Neural cell (in vitro differentiated cells): ENCODE measurements around the gene KRTAP10-9. TPM values are rescaled to one million over a fixed set of nuclear protein-coding genes. Genes with fewer than 3 reads are reported as not detected.
"Not testable (repeated sequence)": the region's sequence is repeated elsewhere in the genome, so short reads cannot be mapped to it uniquely, and the experiment has no call there.

Experiments used
- H2AFZ ChIP-seq: fragments of 200-600, 300-800 bp; sonication (generic), shearing (Covaris generic); 2 replicates; pipeline ENCODE4 v1.6.0; 2014; ENCODE audit warnings: low read depth, mild to moderate bottlenecking, antibody characterized with exemption, low read length, moderate library complexity
- H3F3A ChIP-seq: fragments of 200-600 bp; shearing (Covaris generic); 2 replicates; pipeline ENCODE4 v1.6.1; 2016; ENCODE audit warnings: mild to moderate bottlenecking, moderate library complexity, mixed read lengths, antibody characterized with exemption, low read length; ENCODE audit not compliant: insufficient read depth, poor library complexity, severe bottlenecking
- H3K27ac ChIP-seq: fragments of 200-600, 300-800 bp; sonication (generic), shearing (Covaris generic); 2 replicates; pipeline ENCODE4 v1.5.1; 2014; ENCODE audit warnings: mild to moderate bottlenecking, low read length, moderate library complexity
- H3K27me3 ChIP-seq: fragments of 300-800, 200-600 bp; sonication (generic), shearing (Covaris generic); 2 replicates; pipeline ENCODE4 v1.6.0; 2014; ENCODE audit warnings: mild to moderate bottlenecking, low read depth, low read length, moderate library complexity; ENCODE audit not compliant: insufficient read depth
- H3K36me3 ChIP-seq: fragments of 300-800, 200-600 bp; sonication (generic), shearing (Covaris generic); 2 replicates; pipeline ENCODE4 v1.5.1; 2014; ENCODE audit warnings: mild to moderate bottlenecking, antibody characterized with exemption, low read length, moderate library complexity; ENCODE audit not compliant: insufficient read depth
- H3K4me2 ChIP-seq: fragments of 300-800, 200-600 bp; sonication (generic), shearing (Covaris generic); 2 replicates; pipeline ENCODE4 v1.6.0; 2014; ENCODE audit warnings: mild to moderate bottlenecking, low read length
- H3K4me3 ChIP-seq: fragments of 300-800, 200-600 bp; sonication (generic), shearing (Covaris generic); 2 replicates; pipeline ENCODE4 v1.5.1; 2014; ENCODE audit warnings: mild to moderate bottlenecking, low read length, moderate library complexity
- H3K79me2 ChIP-seq: fragments of 200-600 bp; shearing (Covaris generic); replicated peaks from 2 replicates; pipeline ENCODE4 v1.6.0; 2014; ENCODE audit warnings: mild to moderate bottlenecking, low read length, moderate library complexity; ENCODE audit not compliant: insufficient read depth
- H3K9ac ChIP-seq: fragments of 300-800, 200-600 bp; sonication (generic), shearing (Covaris generic); 2 replicates; pipeline ENCODE4 v1.6.1; 2016; ENCODE audit warnings: mild to moderate bottlenecking, low read length, mixed read lengths
- H3K9me2 ChIP-seq: fragments of 200-600 bp; shearing (Covaris generic); 2 replicates; pipeline ENCODE4 v1.6.1; 2016; ENCODE audit warnings: mild to moderate bottlenecking, low read length, mixed read lengths; ENCODE audit not compliant: insufficient read depth
- H3K9me3 ChIP-seq: fragments of 200-600, 300-800 bp; sonication (generic), shearing (Covaris generic); 2 replicates; pipeline ENCODE4 v1.6.1; 2016; ENCODE audit warnings: mild to moderate bottlenecking, mixed run types, low read length, moderate library complexity, mixed read lengths
- H4K20me1 ChIP-seq: fragments of 200-600 bp; shearing (Covaris generic); 2 replicates; pipeline ENCODE4 v1.6.1; 2016; ENCODE audit warnings: mild to moderate bottlenecking, mixed run types; ENCODE audit not compliant: insufficient read depth
- EP300 ChIP-seq: fragments of 450-650 bp; conservative IDR thresholded peaks from 2 replicates; pipeline ENCODE4 v1.6.1; 2014; ENCODE audit warnings: antibody characterized with exemption, mild to moderate bottlenecking, moderate library complexity; ENCODE audit not compliant: poor library complexity, severe bottlenecking
- EZH2 ChIP-seq: fragments of 200-600, 300-800 bp; shearing (Covaris generic), sonication (generic); IDR thresholded peaks from 2 replicates; pipeline ENCODE4 v1.6.1; 2014; ENCODE audit warnings: antibody characterized with exemption, low read length, borderline replicate concordance, mild to moderate bottlenecking; ENCODE audit not compliant: insufficient read depth, poor library complexity, severe bottlenecking
- MXI1 ChIP-seq: fragments of 450-650 bp; conservative IDR thresholded peaks from 2 replicates; pipeline ENCODE4 v1.6.1; 2014; ENCODE audit warnings: antibody characterized with exemption, mild to moderate bottlenecking; ENCODE audit not compliant: poor library complexity, severe bottlenecking
- POLR2AphosphoS5 ChIP-seq: IDR thresholded peaks from 2 replicates; pipeline ENCODE4 v1.6.1; 2012
- RAD21 ChIP-seq: fragments of 450-650 bp; conservative IDR thresholded peaks from 2 replicates; pipeline ENCODE4 v1.6.1; 2014; ENCODE audit warnings: antibody characterized with exemption, mild to moderate bottlenecking, moderate library complexity
- SMC3 ChIP-seq: fragments of 450-650 bp; conservative IDR thresholded peaks from 2 replicates; pipeline ENCODE4 v1.6.1; 2014; ENCODE audit warnings: antibody characterized with exemption, mild to moderate bottlenecking, moderate library complexity; ENCODE audit not compliant: poor library complexity
- TAF1 ChIP-seq: IDR thresholded peaks from 2 replicates; pipeline ENCODE4 v1.6.1; 2012; ENCODE audit warnings: low read depth
- polyA plus RNA-seq: library from polyadenylated mRNA; depleted of rRNA; stranded (reverse); fragments of >200 nt; gene quantifications from 2 replicates; pipeline ENCODE4 v1.2.3, GENCODE V29; 2014
- TF ChIP-seq, protein P1 (sequence below): fragments of 450-650 bp; IDR thresholded peaks from 2 replicates; pipeline ENCODE4 v1.5.1; 2014; ENCODE audit warnings: antibody characterized with exemption, mild to moderate bottlenecking, moderate library complexity; ENCODE audit not compliant: poor library complexity, severe bottlenecking
- TF ChIP-seq, protein P2 (sequence below): IDR thresholded peaks from 2 replicates; pipeline ENCODE4 v1.6.1; 2012; ENCODE audit warnings: borderline replicate concordance

The KRTAP10-9 gene
- polyA plus RNA-seq, 1 donor from 2014 or later, result not detected

DNA sequence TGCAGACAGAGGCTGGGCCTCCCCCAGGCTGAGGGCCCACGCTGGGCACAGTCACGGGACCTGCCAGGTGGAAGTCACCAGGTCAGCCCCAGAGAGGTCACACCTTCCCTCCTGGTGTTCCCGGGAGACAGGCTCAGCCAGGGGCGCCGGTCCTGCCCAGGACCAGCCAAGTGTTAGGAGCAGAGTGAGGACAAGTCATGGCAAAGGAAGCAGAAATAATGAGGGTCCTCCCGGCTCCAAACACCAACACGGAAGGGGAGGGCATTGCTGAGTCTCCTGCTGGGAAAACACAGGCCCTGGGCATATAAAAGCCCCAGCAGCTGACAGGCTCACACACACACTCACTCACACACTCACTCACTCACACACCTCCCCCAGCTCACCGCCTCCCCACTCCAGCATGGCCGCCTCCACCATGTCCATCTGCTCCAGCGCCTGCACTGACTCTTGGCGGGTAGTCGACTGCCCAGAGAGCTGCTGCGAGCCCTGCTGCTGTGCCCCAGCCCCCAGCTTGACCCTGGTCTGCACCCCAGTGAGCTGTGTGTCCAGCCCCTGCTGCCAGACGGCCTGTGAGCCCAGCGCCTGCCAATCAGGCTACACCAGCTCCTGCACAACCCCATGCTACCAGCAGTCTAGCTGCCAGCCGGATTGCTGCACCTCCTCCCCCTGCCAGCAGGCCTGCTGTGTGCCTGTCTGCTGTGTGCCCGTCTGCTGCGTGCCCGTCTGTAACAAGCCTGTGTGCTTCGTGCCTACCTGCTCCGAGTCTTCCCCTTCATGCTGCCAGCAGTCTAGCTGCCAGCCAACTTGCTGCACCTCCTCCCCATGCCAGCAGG is 10.3 kb downstream of the KRTAP10-9 start, which contains the start of gene KRTAP10-10:
Gene KRTAP10-10, plus strand, starts transcription at position 339 of the 833 bp plus-strand sequence. Its CDS starts 62 bp downstream, at position 401.
- no peak within 1 kb of the TSS for H3K4me3 ChIP-seq
- no peaks in the 10 kb centered on the region for H3K27me3 ChIP-seq
- peaks cover 7% of the 10 kb centered on the region for H3K9me3 ChIP-seq
- no peak within 1 kb of the TSS for H2AFZ ChIP-seq
- H3K4me2 ChIP-seq, result no peak within 1 kb of the TSS
- H3K79me2 ChIP-seq, result no peaks in the 10 kb centered on the region
- no peaks in the 10 kb centered on the region for H3F3A ChIP-seq
- no peak within 1 kb of the TSS for H3K27ac ChIP-seq
- TF ChIP-seq, protein P1, sequence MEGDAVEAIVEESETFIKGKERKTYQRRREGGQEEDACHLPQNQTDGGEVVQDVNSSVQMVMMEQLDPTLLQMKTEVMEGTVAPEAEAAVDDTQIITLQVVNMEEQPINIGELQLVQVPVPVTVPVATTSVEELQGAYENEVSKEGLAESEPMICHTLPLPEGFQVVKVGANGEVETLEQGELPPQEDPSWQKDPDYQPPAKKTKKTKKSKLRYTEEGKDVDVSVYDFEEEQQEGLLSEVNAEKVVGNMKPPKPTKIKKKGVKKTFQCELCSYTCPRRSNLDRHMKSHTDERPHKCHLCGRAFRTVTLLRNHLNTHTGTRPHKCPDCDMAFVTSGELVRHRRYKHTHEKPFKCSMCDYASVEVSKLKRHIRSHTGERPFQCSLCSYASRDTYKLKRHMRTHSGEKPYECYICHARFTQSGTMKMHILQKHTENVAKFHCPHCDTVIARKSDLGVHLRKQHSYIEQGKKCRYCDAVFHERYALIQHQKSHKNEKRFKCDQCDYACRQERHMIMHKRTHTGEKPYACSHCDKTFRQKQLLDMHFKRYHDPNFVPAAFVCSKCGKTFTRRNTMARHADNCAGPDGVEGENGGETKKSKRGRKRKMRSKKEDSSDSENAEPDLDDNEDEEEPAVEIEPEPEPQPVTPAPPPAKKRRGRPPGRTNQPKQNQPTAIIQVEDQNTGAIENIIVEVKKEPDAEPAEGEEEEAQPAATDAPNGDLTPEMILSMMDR, result no peak
- TF ChIP-seq SMC3, result no peak
- TF ChIP-seq MXI1, result no peak
- no peak for TF ChIP-seq TAF1
- TF ChIP-seq, protein P2, sequence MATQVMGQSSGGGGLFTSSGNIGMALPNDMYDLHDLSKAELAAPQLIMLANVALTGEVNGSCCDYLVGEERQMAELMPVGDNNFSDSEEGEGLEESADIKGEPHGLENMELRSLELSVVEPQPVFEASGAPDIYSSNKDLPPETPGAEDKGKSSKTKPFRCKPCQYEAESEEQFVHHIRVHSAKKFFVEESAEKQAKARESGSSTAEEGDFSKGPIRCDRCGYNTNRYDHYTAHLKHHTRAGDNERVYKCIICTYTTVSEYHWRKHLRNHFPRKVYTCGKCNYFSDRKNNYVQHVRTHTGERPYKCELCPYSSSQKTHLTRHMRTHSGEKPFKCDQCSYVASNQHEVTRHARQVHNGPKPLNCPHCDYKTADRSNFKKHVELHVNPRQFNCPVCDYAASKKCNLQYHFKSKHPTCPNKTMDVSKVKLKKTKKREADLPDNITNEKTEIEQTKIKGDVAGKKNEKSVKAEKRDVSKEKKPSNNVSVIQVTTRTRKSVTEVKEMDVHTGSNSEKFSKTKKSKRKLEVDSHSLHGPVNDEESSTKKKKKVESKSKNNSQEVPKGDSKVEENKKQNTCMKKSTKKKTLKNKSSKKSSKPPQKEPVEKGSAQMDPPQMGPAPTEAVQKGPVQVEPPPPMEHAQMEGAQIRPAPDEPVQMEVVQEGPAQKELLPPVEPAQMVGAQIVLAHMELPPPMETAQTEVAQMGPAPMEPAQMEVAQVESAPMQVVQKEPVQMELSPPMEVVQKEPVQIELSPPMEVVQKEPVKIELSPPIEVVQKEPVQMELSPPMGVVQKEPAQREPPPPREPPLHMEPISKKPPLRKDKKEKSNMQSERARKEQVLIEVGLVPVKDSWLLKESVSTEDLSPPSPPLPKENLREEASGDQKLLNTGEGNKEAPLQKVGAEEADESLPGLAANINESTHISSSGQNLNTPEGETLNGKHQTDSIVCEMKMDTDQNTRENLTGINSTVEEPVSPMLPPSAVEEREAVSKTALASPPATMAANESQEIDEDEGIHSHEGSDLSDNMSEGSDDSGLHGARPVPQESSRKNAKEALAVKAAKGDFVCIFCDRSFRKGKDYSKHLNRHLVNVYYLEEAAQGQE, result no peak
- TF ChIP-seq EZH2, result no peak
- TF ChIP-seq EP300, result no peak
- no peak for TF ChIP-seq RAD21
- no peak for TF ChIP-seq POLR2AphosphoS5
- no peaks in the 10 kb centered on the region for H3K36me3 ChIP-seq
- H4K20me1 ChIP-seq, result no peaks in the 10 kb centered on the region
- H3K9ac ChIP-seq, result no peak within 1 kb of the TSS
- no peaks in the 10 kb centered on the region for H3K9me2 ChIP-seq

DNA sequence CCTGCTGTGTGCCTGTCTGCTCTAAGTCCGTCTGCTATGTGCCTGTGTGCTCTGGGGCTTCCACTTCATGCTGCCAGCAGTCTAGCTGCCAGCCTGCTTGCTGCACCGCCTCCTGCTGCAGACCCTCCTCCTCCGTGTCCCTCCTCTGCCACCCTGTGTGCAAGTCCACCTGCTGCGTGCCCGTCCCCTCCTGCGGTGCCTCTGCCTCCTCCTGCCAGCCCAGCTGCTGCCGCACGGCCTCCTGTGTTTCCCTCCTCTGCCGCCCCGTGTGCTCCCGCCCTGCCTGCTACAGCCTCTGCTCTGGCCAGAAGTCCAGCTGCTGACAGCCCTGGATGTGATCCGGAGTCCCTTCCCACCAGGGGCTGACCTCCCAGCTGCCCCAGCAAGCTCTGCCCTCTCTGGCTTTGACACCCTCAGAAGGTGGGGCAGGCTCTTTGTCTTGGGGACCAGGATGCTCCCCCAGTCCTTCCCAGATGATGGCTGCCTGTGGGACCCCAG is 11.0 kb downstream of the KRTAP10-9 start:
- H3K9ac ChIP-seq, H3K27me3 ChIP-seq, H3K4me3 ChIP-seq, H3K9me2 ChIP-seq, H3K79me2 ChIP-seq, H3F3A ChIP-seq, H3K27ac ChIP-seq, H3K36me3 ChIP-seq, H3K9me3 ChIP-seq, H2AFZ ChIP-seq, H3K4me2 ChIP-seq, H4K20me1 ChIP-seq: not testable (repeated sequence)

DNA sequence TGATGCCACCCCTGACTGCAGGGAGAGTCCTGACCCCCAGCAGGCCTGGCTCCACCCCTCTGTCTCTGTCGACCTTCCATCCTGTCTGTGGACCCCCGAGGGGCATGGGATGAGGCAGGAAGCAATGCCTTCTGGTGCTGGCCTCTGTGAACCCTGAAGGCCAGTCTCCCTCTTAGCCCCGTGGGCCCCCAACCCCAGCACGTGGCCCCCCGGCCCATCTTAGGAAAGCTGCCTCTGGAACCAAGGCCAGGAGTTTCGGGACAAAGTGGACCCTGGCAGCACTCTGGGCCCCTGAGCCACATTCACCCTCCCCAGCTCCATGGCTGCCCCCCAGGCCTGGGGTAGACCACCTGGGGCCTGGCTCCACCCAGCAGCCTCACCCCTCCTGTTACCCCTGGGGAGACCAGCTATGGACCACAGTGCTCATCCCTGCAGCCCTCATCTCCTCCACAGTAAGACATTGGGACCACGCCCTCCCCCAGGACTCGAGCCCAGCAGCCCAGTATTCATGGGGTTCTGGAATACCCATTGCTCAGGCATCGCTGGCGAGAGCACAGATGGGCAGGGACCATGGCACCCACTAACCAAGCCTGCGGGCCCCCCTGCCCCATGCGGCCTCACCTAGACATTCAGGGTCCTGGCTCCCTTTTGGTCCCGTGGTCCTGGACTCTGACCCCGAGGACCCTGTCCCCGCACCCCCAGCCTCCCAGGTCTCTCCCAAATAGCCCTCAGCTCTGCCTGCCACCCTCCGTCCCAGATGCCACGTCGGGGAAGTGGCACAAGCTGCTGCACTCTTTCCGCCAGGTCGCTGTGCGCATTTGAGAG is 11.8 kb downstream of the KRTAP10-9 start:
- H3K9ac ChIP-seq, H3K9me2 ChIP-seq, H3K27ac ChIP-seq, H2AFZ ChIP-seq, H3K4me2 ChIP-seq, H3K9me3 ChIP-seq, H3K4me3 ChIP-seq, H3K79me2 ChIP-seq, H3F3A ChIP-seq, H3K36me3 ChIP-seq, H3K27me3 ChIP-seq, H4K20me1 ChIP-seq: not testable (repeated sequence)
